ENCODE data around the gene AATF.
A peak's percentile ranks its signal among the peaks of the same experiment; 100 is the strongest.

The AATF gene

GRCh38 chr17:36948717-36949460, at the start of gene AATF:
Gene AATF, plus strand, starts transcription at chr17:36948954. Its CDS starts 172 bp downstream, at chr17:36949126.
- peak; percentile 90 to 94 for DNase-seq

- DNase-seq: no peak
Measured at GRCh38 chr17:36899250-36900159, 49.2 kb upstream of the AATF start.

- DNase-seq: no peak
Measured at GRCh38 chr17:36900160-36900512, 48.6 kb upstream of the AATF start.

- DNase-seq: no peak
Measured at GRCh38 chr17:36901506-36901905, 47.2 kb upstream of the AATF start.

GRCh38 chr17:36907407-36907806, 41.3 kb upstream of the AATF start:
- DNase-seq: no peak

- DNase-seq: no peak
Measured at GRCh38 chr17:36910513-36910912, 38.2 kb upstream of the AATF start.

- no peak for DNase-seq
Measured at GRCh38 chr17:36911001-36911400, 37.8 kb upstream of the AATF start.

GRCh38 chr17:36913132-36913531, 35.6 kb upstream of the AATF start:
- DNase-seq: no peak

- no peak for DNase-seq
Measured at GRCh38 chr17:36918211-36918691, 30.5 kb upstream of the AATF start.

GRCh38 chr17:36919407-36919968, 29.3 kb upstream of the AATF start:
- DNase-seq: no peak

GRCh38 chr17:36920032-36921005, 28.4 kb upstream of the AATF start:
- no peak for DNase-seq

GRCh38 chr17:36921095-36921851, 27.5 kb upstream of the AATF start:
- DNase-seq: no peak

GRCh38 chr17:36922175-36922574, 26.6 kb upstream of the AATF start:
- no peak for DNase-seq

GRCh38 chr17:36923814-36924221, 24.9 kb upstream of the AATF start:
- no peak for DNase-seq

GRCh38 chr17:36926226-36926625, 22.5 kb upstream of the AATF start:
- DNase-seq: no peak

GRCh38 chr17:36926701-36927100, 22.1 kb upstream of the AATF start:
- no peak for DNase-seq

- DNase-seq: no peak
Measured at GRCh38 chr17:36928471-36929345, 20.0 kb upstream of the AATF start.

- no peak for DNase-seq
Measured at GRCh38 chr17:36929851-36930582, 18.7 kb upstream of the AATF start.

GRCh38 chr17:36930583-36930900, 18.2 kb upstream of the AATF start:
- DNase-seq: no peak

- DNase-seq: no peak
Measured at GRCh38 chr17:36931096-36931696, 17.6 kb upstream of the AATF start.

Measured in bone marrow (tissue), 2 donors.